Measurements from ENCODE around the gene SLC12A7.

GRCh38 chr5:1077491-1078020 lies 34.3 kb downstream of the SLC12A7 start:
- TF ChIP-seq POLR2A (IDR thresholded peaks at IDR 0.05) (no peak), CTCF (IDR thresholded peaks at IDR 0.05) (no peak), POLR2AphosphoS5 (IDR thresholded peaks at IDR 0.05) (no peak)
